ENCODE data around the gene BAZ2A.
"Not testable (repeated sequence)": the region's sequence is repeated elsewhere in the genome, so short reads cannot be mapped to it uniquely, and the experiment has no call there.

BAZ2A gene

GRCh38 chr12:56630180-56630632 is at the start of gene BAZ2A:
Gene BAZ2A, minus strand, starts transcription at chr12:56630326. Its CDS starts 12,796 bp downstream, at chr12:56617530.
- DNase-seq: peak; percentile 96

- DNase-seq: no peak
Measured at GRCh38 chr12:56678852-56679251, 48.7 kb upstream of the BAZ2A start.

GRCh38 chr12:56677680-56678079 is 47.6 kb upstream of the BAZ2A start:
- no peak for DNase-seq

GRCh38 chr12:56676851-56677580 is 46.9 kb upstream of the BAZ2A start:
- no peak for DNase-seq

- DNase-seq: no peak
Measured at GRCh38 chr12:56671608-56672007, 41.5 kb upstream of the BAZ2A start.

- no peak for DNase-seq
Measured at GRCh38 chr12:56670836-56671235, 40.7 kb upstream of the BAZ2A start.

- no peak for DNase-seq
Measured at GRCh38 chr12:56668197-56668457, 38.0 kb upstream of the BAZ2A start.

- no peak for DNase-seq
Measured at GRCh38 chr12:56661979-56662638, 32.0 kb upstream of the BAZ2A start.

- DNase-seq: no peak
Measured at GRCh38 chr12:56661560-56661959, 31.4 kb upstream of the BAZ2A start.

- no peak for DNase-seq
Measured at GRCh38 chr12:56658921-56659320, 28.8 kb upstream of the BAZ2A start.

- no peak for DNase-seq
Measured at GRCh38 chr12:56657416-56658379, 27.6 kb upstream of the BAZ2A start.

- not testable (repeated sequence) for DNase-seq
Measured at GRCh38 chr12:56653781-56654180, 23.7 kb upstream of the BAZ2A start.

GRCh38 chr12:56648023-56648422 is 17.9 kb upstream of the BAZ2A start:
- not testable (repeated sequence) for DNase-seq

GRCh38 chr12:56645717-56646446 is 15.8 kb upstream of the BAZ2A start, which contains the start of gene ATP5F1B:
Gene ATP5F1B, minus strand, starts transcription at chr12:56645984. Its CDS starts 21 bp downstream, at chr12:56645963.
- DNase-seq: peak; percentile 99

GRCh38 chr12:56645201-56645716 is 15.1 kb upstream of the BAZ2A start:
- no peak for DNase-seq

GRCh38 chr12:56644654-56645053 is 14.5 kb upstream of the BAZ2A start:
- DNase-seq: peak; percentile 17

GRCh38 chr12:56641219-56641618 is 11.1 kb upstream of the BAZ2A start:
- no peak for DNase-seq

- DNase-seq: no peak
Measured at GRCh38 chr12:56637621-56638020, 7.5 kb upstream of the BAZ2A start.

GRCh38 chr12:56636675-56637540 is 6.8 kb upstream of the BAZ2A start:
- DNase-seq: peak; percentile 100

- peak; percentile 95 for DNase-seq
Measured at GRCh38 chr12:56635806-56636674, 5.9 kb upstream of the BAZ2A start.
